Psoas muscle (tissue), 8 donors: Measurements from ENCODE around the gene CMTM4. TPM values are rescaled to one million over a fixed set of nuclear protein-coding genes. Genes with fewer than 3 reads are reported as not detected.

ENCODE experiments used
- ATAC-seq, 4 donors: fragments of 200-7000 bp; cut with Tn5 transposase; one replicate each; pipeline ENCODE4 v1.9.1; 2020; ENCODE audit warnings: moderate library complexity in 3 of 4, mild to moderate bottlenecking in 2 of 4
- DNase-seq, 2 donors: peaks; one replicate each; pipeline ENCODE4 v3.0.0-alpha.2; 2020
- H3K27ac ChIP-seq: fragments of 200-600 bp; one replicate; pipeline ENCODE4 v1.8.0; 2022
- H3K27me3 ChIP-seq, 3 donors: fragments of 200-600 bp in 1 of 3; one replicate each; pipeline versions ENCODE4 v1.6.1 to v1.8.0; 2013 to 2022; ENCODE audit warnings: low read length in 2 of 3, mild to moderate bottlenecking in 2 of 3, moderate library complexity in 1 of 3; ENCODE audit not compliant: insufficient read depth in 3 of 3
- H3K36me3 ChIP-seq, 2 donors: fragments of 200-600 bp in 1 of 2; one replicate each; pipeline versions ENCODE4 v1.6.1 to v1.8.0; 2013 to 2022; ENCODE audit warnings: low read depth in 1 of 2, mild to moderate bottlenecking in 1 of 2, moderate library complexity in 1 of 2; ENCODE audit not compliant: insufficient read depth in 1 of 2
- H3K4me1 ChIP-seq: fragments of 200-600 bp; one replicate; pipeline ENCODE4 v1.8.0; 2022
- H3K4me3 ChIP-seq: fragments of 200-600 bp; one replicate; pipeline ENCODE4 v1.8.0; 2022; ENCODE audit warnings: mild to moderate bottlenecking
- H3K9me3 ChIP-seq: fragments of 200-600 bp; one replicate; pipeline ENCODE4 v1.8.0; 2022
- WGBS, 3 donors: extraction: QIAGEN DNeasy Blood & Tissue Kit; methylation state at CpG; one replicate each; pipeline versions ENCODE4 v1.1.6 to v1.1.7; 2013; 5-methylcytosine and 5-hydroxymethylcytosine counted together
- intact Hi-C, 2 donors: fragments of 100-400 bp; cut with DNase I; formaldehyde crosslinking; loops; one replicate each; pipeline versions ENCODE4 v1.11.0 to v1.14.2; 2022
- polyA plus RNA-seq, 3 donors: library from polyadenylated mRNA; stranded (reverse); fragments of 200-250 nt; gene quantifications; one replicate each; pipeline ENCODE4 v1.2.3, GENCODE V29; 2013
- total RNA-seq, 4 donors: library from RNA; stranded (reverse); fragmentation: NEBNext Ultra II Directional in 2 of 4; extraction: Animal tissue kit (Norgen Biotek cat#: 25700) in 2 of 4; gene quantifications; one replicate each; pipeline versions ENCODE4 v1.2.1 to v1.2.4, GENCODE V29; 2021 to 2023
- TF ChIP-seq, protein P1 (sequence below): fragments of 200-600 bp; IDR thresholded peaks from one replicate; pipeline ENCODE4 v1.8.0; 2022; ENCODE audit warnings: antibody characterized with exemption
- donor health status: healthy with polysubstance abuse.
- donor health status: DM: no; HTN: no; CAD: no; lungs with moderate emphysema.
- donor health status: Bipolar disorder and iron deficiency.
- donor health status: healthy.
- donor health status: DM: yes; HTN: yes; CAD: no.
- donor health status: DM: no; HTN: no; CAD: no.
- donor health status: DM: no; HTN: no; CAD: no.
- donor health status: DM: yes; HTN: yes; CAD: no.

The CMTM4 gene
- total and polyA plus RNA-seq, 7 donors, result 2.3 to 10.3 (median 7.7) TPM

- DNase-seq (no peak), ATAC-seq (no peak)
- WGBS, 3 donors, result 66 to 74% (median 71%) methylated on average over 7 of the region's 7 CpGs
- intact Hi-C loops, result loop anchor here in 1 of 2 donors (10.0 kb wide), 1 partner anchor 113 kb away; no protein-coding TSS in a partner anchor
- H3K4me1 ChIP-seq, result no peaks in the 10 kb centered on the region
- H3K9me3 ChIP-seq, result no peaks in the 10 kb centered on the region
- peak overlapping the region; percentile 1 for H3K4me3 ChIP-seq
- no peak overlapping the region for H3K27ac ChIP-seq
- TF ChIP-seq, protein P1, sequence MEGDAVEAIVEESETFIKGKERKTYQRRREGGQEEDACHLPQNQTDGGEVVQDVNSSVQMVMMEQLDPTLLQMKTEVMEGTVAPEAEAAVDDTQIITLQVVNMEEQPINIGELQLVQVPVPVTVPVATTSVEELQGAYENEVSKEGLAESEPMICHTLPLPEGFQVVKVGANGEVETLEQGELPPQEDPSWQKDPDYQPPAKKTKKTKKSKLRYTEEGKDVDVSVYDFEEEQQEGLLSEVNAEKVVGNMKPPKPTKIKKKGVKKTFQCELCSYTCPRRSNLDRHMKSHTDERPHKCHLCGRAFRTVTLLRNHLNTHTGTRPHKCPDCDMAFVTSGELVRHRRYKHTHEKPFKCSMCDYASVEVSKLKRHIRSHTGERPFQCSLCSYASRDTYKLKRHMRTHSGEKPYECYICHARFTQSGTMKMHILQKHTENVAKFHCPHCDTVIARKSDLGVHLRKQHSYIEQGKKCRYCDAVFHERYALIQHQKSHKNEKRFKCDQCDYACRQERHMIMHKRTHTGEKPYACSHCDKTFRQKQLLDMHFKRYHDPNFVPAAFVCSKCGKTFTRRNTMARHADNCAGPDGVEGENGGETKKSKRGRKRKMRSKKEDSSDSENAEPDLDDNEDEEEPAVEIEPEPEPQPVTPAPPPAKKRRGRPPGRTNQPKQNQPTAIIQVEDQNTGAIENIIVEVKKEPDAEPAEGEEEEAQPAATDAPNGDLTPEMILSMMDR, result no peak
- no peaks in the 10 kb centered on the region for H3K36me3 ChIP-seq
- H3K27me3 ChIP-seq, result no peaks in the 10 kb centered on the region
Measured at GRCh38 chr16:66587881-66588600, 108.5 kb downstream of the CMTM4 start.

DNA sequence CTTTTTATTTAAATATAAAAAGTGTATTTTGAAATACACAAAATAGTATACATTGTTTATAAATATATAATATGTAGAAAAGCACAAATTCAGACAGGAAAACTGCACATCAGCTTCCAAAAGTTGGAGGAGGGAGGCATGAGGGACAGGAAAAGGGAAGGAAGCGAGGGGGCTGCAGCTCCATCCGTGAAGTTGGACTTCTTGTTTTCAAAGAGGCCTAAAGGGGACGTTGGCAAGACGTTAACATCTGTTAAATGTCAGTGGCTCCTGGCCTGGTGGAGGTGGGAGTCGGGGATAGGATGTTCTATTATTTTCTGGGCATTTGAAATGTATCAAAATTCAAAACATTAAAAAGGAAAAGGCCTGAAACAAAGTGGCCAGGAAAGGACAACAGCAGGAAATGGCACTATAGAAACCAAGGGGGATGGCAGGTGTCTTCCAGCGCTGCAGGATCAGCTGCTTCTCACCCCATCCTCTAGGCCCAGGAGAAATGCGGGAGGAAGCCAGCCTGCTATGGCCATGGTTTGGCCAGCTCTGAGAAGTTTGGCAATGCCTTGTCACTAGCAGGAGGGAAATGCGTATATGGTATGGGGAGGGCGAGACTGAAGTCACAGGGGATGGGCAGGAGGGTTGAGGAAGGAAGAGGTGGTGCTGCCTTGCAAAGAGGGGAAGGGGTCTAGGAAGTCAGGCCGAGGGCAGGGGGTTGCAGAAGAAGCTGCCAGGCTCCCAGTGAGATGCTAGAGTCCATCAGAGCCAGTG is 110.9 kb downstream of the CMTM4 start:
- H3K4me3 ChIP-seq, result no peak overlapping the region
- peaks cover 11% of the 10 kb centered on the region for H3K4me1 ChIP-seq
- ATAC-seq (peak in 1 of 4 donors; percentile 28), DNase-seq (no peak)
- no peaks in the 10 kb centered on the region for H3K27me3 ChIP-seq
- H3K27ac ChIP-seq, result no peak overlapping the region
- WGBS, 3 donors, result 63 to 69% (median 65%) methylated on average over 10 of the region's 10 CpGs
- H3K9me3 ChIP-seq, result no peaks in the 10 kb centered on the region
- intact Hi-C loops, result loop anchor here in 1 of 2 donors (10.0 kb wide), 1 partner anchor 111 kb away; no protein-coding TSS in a partner anchor
- H3K36me3 ChIP-seq, result no peaks in the 10 kb centered on the region
- TF ChIP-seq, protein P1, result no peak

- ATAC-seq (no peak), DNase-seq (no peak)
- H3K27me3 ChIP-seq, result peaks cover 1 to 29% (median 3%) of the 10 kb centered on the region in 3 donors
- intact Hi-C loops, result loop anchor here in 1 of 2 donors (10.0 kb wide), 1 partner anchor 107 kb away; no protein-coding TSS in a partner anchor
- H3K4me3 ChIP-seq, result no peak overlapping the region
- TF ChIP-seq, protein P1, result no peak
- peak overlapping the region; percentile 32 for H3K27ac ChIP-seq
- WGBS, 3 donors, result 77 to 80% (median 80%) methylated on average over 3 of the region's 3 CpGs
- no peaks in the 10 kb centered on the region for H3K9me3 ChIP-seq
- H3K36me3 ChIP-seq, result no peaks in the 10 kb centered on the region
- peaks cover 32% of the 10 kb centered on the region for H3K4me1 ChIP-seq
Measured at GRCh38 chr16:66581246-66581952, 115.1 kb downstream of the CMTM4 start.

- Histone ChIP-seq H3K4me1 (peaks cover 32% of the 10 kb centered on the region), H3K27ac (peak overlapping the region; percentile 32), H3K4me3 (no peak overlapping the region), H3K9me3 (no peaks in the 10 kb centered on the region), H3K27me3 (peaks cover 1 to 36% (median 3%) of the 10 kb centered on the region in 3 donors), H3K36me3 (no peaks in the 10 kb centered on the region)
- TF ChIP-seq, protein P1, result peak; percentile 11
- intact Hi-C loops, result loop anchor here in 1 of 2 donors (10.0 kb wide), 1 partner anchor 106 kb away; no protein-coding TSS in a partner anchor
- DNase-seq, result no peak
- ATAC-seq, result peak; percentile 81 to 91 (median 86)
- WGBS, 3 donors, result 41 to 50% (median 46%) methylated on average over 4 of the region's 4 CpGs
Measured at GRCh38 chr16:66580605-66581209, 115.8 kb downstream of the CMTM4 start.
